Measurements from ENCODE around the gene RETREG3. TPM values are rescaled to one million over a fixed set of nuclear protein-coding genes. Genes with fewer than 3 reads are reported as not detected.

The RETREG3 gene
- total RNA-seq, 1 experiment from 2014 or later: 38.5 TPM

- Histone ChIP-seq H3K9me3 (ENCODE audit: control insufficient read depth in 1 of 2, insufficient read depth in 1 of 2, low read depth in 1 of 2, low read length in 2 of 2) (no peaks in the 10 kb centered on the region; a peak in 1 of 4 replicates), H3K4me2 (ENCODE audit: low read length) (peak overlapping the region; percentile 36), H3K27me3 (ENCODE audit: insufficient read depth, low read length) (no peaks in the 10 kb centered on the region), H3K79me2 (ENCODE audit: insufficient read depth, low read length) (no peaks in the 10 kb centered on the region), H3K9ac (ENCODE audit: low read length) (no peak overlapping the region), H3K27ac (ENCODE audit: low read depth, low read length) (no peak overlapping the region), H3K4me3 (replicated peaks in 1 of 2; ENCODE audit: low read depth in 1 of 2, low read length in 2 of 2) (no peak overlapping the region), H4K20me1 (ENCODE audit: insufficient read depth) (no peaks in the 10 kb centered on the region), H3K36me3 (ENCODE audit: control insufficient read depth in 1 of 2, insufficient read depth in 2 of 2, low read length in 2 of 2) (no peaks in the 10 kb centered on the region), H3K9me2 (ENCODE audit: insufficient read depth) (no peaks in the 10 kb centered on the region), H2AFZ (ENCODE audit: low read depth, low read length, poor library complexity, severe bottlenecking) (peak overlapping the region; percentile 46), H3K4me1 (ENCODE audit: control insufficient read depth in 1 of 2, insufficient read depth in 2 of 2, low read length in 2 of 2) (peaks cover 7 to 31% of the 10 kb centered on the region in 2 experiments)
- BruUV-seq (replicated peaks): no TSS peak
- no peak for TF ChIP-seq EZH2phosphoT487 (IDR thresholded peaks at IDR 0.05; ENCODE audit: borderline replicate concordance)
- peak; percentile 47; the same call in 1 of the 2 replicates for TF ChIP-seq MAX (IDR thresholded peaks at IDR 0.05)
- intact Hi-C loops (cut with micrococcal nuclease): loop anchor here (5.0 kb wide), 1 partner anchor 33 kb away; no protein-coding TSS in a partner anchor
- RAD21 ChIA-PET (ENCODE audit: low non-redundant PET in 1 of 2, low total read pairs in 2 of 2, uncharacterized antibody in 2 of 2, unreplicated experiment in 2 of 2): no interaction called here
- ATAC-seq (no peak), DNase-seq (ENCODE audit: low read depth, low spot score) (no peak)
- CTCF ChIA-PET: no interaction called here
- POLR2A ChIA-PET: no interaction called here
Observed at GRCh38 chr17:42655528-42655927, 46.4 kb upstream of the RETREG3 start.

GRCh38 chr17:42653179-42654124, 44.3 kb upstream of the RETREG3 start:
- RAD21 ChIA-PET (ENCODE audit: low non-redundant PET in 1 of 2, low total read pairs in 2 of 2, uncharacterized antibody in 2 of 2, unreplicated experiment in 2 of 2): no interaction called here
- Histone ChIP-seq H3K27ac (ENCODE audit: low read depth, low read length) (no peak overlapping the region), H2AFZ (ENCODE audit: low read depth, low read length, poor library complexity, severe bottlenecking) (no peak overlapping the region), H3K9ac (ENCODE audit: low read length) (no peak overlapping the region), H3K27me3 (ENCODE audit: insufficient read depth, low read length) (no peaks in the 10 kb centered on the region), H3K9me2 (ENCODE audit: insufficient read depth) (no peaks in the 10 kb centered on the region), H3K79me2 (ENCODE audit: insufficient read depth, low read length) (no peaks in the 10 kb centered on the region), H3K4me2 (ENCODE audit: low read length) (no peak overlapping the region), H3K9me3 (ENCODE audit: control insufficient read depth in 1 of 2, insufficient read depth in 1 of 2, low read depth in 1 of 2, low read length in 2 of 2) (no peaks in the 10 kb centered on the region; a peak in 1 of 4 replicates), H3K4me3 (replicated peaks in 1 of 2; ENCODE audit: low read depth in 1 of 2, low read length in 2 of 2) (no peak overlapping the region), H3K4me1 (ENCODE audit: control insufficient read depth in 1 of 2, insufficient read depth in 2 of 2, low read length in 2 of 2) (peaks cover 0 to 19% of the 10 kb centered on the region in 2 experiments; a peak in 2 of 4 replicates), H3K36me3 (ENCODE audit: control insufficient read depth in 1 of 2, insufficient read depth in 2 of 2, low read length in 2 of 2) (no peaks in the 10 kb centered on the region), H4K20me1 (ENCODE audit: insufficient read depth) (no peaks in the 10 kb centered on the region)
- CTCF ChIA-PET: no interaction called here
- ATAC-seq (no peak), DNase-seq (ENCODE audit: low read depth, low spot score) (no peak)
- no TSS peak for BruUV-seq (replicated peaks)
- POLR2A ChIA-PET: no interaction called here
- intact Hi-C loops (cut with micrococcal nuclease): no loop called here
- TF ChIP-seq JUND (IDR thresholded peaks at IDR 0.05) (no peak), EZH2 (IDR thresholded peaks at IDR 0.05) (no peak), RAD21 (IDR thresholded peaks at IDR 0.05; ENCODE audit: low read depth) (no peak), EZH2phosphoT487 (IDR thresholded peaks at IDR 0.05; ENCODE audit: borderline replicate concordance) (no peak), REST (IDR thresholded peaks at IDR 0.05; ENCODE audit: low read depth) (no peak)
